GM04503 (cell line): ENCODE data around the gene UBE2E2.

ENCODE experiments used
- DNase-seq: peaks from one replicate; pipeline ENCODE4 v3.0.0-alpha.2; 2012; ENCODE audit warnings: low read depth

The UBE2E2 gene

GRCh38 chr3:23198801-23199200 is 4.3 kb upstream of the UBE2E2 start:
- peak; percentile 64 for DNase-seq

GRCh38 chr3:23199649-23200048 is 3.5 kb upstream of the UBE2E2 start:
- DNase-seq: no peak

- no peak for DNase-seq
These were observed 1.8 kb upstream of the UBE2E2 start for GRCh38 chr3:23201154-23201838.

GRCh38 chr3:23202203-23202920 is 765 bp upstream of the UBE2E2 start:
- DNase-seq: no peak

GRCh38 chr3:23203708-23204330 is 692 bp downstream of the UBE2E2 start:
- no peak for DNase-seq

GRCh38 chr3:23206366-23206765 is 3.2 kb downstream of the UBE2E2 start:
- DNase-seq: no peak

- no peak for DNase-seq
These were observed 6.0 kb downstream of the UBE2E2 start for GRCh38 chr3:23209103-23209502.

GRCh38 chr3:23209747-23210487 is 6.8 kb downstream of the UBE2E2 start:
- DNase-seq: no peak

- no peak for DNase-seq
These were observed 10.7 kb downstream of the UBE2E2 start for GRCh38 chr3:23213813-23214212.

- DNase-seq: no peak
These were observed 14.9 kb downstream of the UBE2E2 start for GRCh38 chr3:23217872-23218554.

- DNase-seq: no peak
These were observed 16.0 kb downstream of the UBE2E2 start for GRCh38 chr3:23219117-23219516.

GRCh38 chr3:23219552-23219951 is 16.4 kb downstream of the UBE2E2 start:
- DNase-seq: no peak

- DNase-seq: no peak
These were observed 18.0 kb downstream of the UBE2E2 start for GRCh38 chr3:23221136-23221535.

GRCh38 chr3:23232016-23232415 is 28.9 kb downstream of the UBE2E2 start:
- no peak for DNase-seq

- no peak for DNase-seq
These were observed 29.7 kb downstream of the UBE2E2 start for GRCh38 chr3:23232854-23233253.

- no peak for DNase-seq
These were observed 32.1 kb downstream of the UBE2E2 start for GRCh38 chr3:23235264-23235663.

- no peak for DNase-seq
These were observed 33.8 kb downstream of the UBE2E2 start for GRCh38 chr3:23236890-23237289.

GRCh38 chr3:23238156-23238555 is 35.0 kb downstream of the UBE2E2 start:
- DNase-seq: no peak

GRCh38 chr3:23238578-23238977 is 35.5 kb downstream of the UBE2E2 start:
- DNase-seq: no peak

- no peak for DNase-seq
These were observed 36.3 kb downstream of the UBE2E2 start for GRCh38 chr3:23239211-23240068.

GRCh38 chr3:23240171-23240785 is 37.2 kb downstream of the UBE2E2 start:
- no peak for DNase-seq
